NAMALWA (cell line): ENCODE measurements around the gene CHCHD6.

ENCODE experiments used
- DNase-seq: peaks from one replicate; pipeline ENCODE4 v3.0.0-alpha.2; 2015; ENCODE audit warnings: low spot score

CHCHD6 gene

DNA sequence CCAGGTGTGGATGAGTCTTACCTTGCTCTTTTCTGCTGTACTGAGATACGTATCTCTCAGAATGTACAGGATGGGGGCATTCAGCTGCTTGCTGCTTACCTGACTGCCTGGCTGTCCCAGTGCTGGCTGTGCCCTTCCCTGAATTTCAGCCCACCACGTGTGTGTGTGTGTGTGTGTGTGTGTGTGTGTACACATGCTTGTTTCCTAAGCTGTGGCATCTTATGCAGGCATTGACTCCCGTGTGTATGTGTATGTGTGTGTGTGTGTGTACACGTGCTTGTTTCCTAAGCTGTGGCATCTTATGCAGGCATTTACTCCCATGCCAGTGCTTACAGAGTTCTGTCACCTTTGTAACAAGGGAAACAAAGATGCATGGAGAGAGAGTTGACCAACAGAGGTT, 218.4 kb downstream of the CHCHD6 start:
- no peak for DNase-seq

DNA sequence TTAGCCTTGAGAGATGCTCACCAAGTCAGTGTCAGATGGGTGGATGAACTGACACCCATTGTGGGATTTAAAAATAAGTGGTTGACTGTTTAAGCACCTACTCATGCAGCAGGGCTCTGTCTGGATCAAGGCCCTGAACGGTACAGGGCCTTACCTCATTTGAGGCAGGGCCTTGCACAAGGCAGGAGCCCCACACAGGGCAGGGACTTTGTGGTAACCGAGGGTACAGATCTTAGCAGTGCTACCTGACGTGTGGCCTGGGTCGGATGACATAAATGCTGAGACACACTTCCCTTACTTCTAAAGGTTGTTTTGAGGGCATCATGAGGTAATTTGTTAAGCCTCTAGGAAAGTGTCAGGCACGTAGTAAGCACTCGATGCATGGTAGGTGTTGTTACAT, 219.4 kb downstream of the CHCHD6 start:
- no peak for DNase-seq

DNA sequence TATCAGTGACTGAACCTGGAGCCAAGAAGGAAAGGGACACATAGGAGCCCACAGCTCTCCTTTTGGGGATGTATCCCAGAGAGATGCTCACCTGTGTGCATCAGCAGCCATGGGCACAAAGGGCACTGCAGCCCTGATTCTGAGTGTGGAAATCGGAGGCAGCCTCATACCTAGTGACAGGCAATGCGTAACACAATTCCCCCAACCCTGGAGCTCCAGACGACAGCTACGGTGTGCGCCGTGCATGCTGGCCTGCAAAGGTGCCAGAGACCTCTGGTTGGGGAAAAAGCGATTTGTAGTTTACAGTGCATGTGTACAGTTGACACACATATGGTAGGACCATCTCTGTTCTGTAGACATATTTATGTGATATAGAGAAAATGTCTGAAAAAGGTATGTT, 219.9 kb downstream of the CHCHD6 start:
- DNase-seq: no peak

DNA sequence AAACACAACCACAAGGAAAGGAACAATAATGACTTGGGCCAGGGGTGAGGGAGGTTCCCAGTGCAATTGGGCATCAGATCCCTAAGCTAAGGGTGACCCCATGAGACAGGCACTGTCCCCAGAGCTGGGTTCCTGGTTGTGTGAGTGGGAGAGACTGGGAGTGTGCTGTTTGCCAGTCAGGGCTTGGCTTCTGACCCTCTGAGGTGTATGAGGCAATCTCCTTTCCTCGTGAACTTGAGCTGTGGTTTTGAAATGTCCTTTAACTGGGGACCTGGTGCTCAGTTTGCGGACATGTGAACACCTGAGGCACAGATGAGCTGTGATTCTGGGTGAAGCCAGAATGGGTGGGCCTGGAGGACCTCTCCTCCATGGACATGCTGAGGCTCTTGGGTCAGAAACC, 220.4 kb downstream of the CHCHD6 start:
- DNase-seq: no peak

DNA sequence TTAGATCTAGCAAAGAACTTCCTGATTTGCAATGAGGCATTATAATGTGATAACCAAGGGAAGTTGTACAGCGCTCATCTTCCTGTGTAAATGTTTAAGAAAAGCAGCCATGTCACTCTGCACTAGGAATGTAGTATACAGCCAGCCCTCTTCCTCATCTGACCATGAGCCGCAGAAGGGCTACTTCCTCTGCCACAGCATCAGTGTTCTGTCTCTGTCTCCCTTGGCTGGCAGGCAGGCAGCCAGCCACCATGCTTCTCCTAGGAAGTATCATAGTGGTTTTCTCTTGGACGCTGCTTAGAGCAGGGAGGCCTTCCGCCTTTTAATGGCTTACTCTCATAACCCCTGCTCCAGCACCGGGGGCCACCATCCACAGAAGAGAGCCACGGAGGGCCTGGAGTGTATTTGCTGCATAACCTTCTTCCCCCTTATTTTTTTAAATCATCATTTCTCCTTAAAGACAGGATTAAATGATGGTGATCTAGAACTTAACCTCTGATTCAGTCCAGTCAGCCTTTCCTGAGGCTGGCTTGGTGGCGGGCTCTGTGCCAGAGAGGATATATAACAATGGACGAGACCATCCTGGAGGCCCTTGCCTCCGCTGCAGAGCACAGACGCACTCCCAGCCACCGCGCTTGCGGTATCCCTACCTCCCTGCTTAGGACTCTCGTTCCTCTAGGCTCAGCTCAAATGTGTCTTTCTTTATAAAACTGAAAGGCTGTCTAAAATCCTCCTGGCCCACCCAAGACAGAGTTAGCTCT, 221.6 kb downstream of the CHCHD6 start:
- DNase-seq: peak; percentile 3

DNA sequence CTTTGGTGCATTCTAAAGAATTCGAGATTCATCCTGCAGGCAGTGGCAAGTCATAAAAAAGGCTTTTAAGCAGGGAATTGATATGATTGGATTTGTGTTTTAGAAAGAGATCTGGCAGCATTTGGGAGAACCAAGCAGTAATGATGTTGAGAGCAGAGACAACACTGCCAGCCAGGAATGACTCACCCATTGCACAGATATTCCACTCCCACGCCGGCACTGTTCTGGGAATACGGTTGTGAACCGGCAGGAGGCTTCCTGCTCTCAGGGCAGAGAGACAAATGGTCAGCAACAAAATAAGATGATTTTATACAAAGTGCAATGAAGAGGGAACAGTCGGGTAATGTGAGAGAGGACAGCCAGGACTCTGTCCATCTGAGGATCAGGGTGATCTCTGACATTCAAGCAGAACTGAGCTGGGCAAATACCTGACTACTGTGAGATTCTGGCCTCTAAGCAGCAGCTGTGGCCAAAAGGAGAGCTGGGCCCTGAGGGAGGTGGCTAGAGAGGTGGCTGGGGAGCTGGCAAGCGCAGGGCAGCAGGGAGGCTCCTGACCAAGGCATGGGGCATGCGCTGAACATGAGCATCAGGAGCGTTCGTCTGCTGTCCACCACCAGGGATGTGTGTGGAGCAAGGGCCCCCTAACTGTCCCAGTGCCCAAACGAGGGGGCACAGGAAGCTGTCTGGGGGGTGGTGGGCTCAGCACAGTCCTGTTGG, 222.8 kb downstream of the CHCHD6 start:
- no peak for DNase-seq

DNA sequence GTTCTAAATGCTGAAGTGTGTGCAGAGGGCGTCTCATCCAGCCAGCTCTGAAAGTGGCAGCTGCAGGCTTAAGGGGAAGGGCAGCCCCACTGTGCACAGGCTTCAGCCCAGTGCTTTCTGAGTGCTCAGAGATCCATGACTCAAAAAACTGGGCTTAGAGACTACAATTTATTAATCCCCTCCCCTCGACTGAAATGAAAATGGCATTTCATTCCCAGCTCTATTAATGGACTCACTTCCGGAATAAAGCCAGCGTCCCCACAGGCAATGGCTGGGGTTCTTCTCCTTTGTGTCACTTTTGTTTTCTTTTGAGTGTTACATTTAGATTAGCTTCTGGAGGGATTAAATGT, 223.3 kb downstream of the CHCHD6 start:
- DNase-seq: no peak

DNA sequence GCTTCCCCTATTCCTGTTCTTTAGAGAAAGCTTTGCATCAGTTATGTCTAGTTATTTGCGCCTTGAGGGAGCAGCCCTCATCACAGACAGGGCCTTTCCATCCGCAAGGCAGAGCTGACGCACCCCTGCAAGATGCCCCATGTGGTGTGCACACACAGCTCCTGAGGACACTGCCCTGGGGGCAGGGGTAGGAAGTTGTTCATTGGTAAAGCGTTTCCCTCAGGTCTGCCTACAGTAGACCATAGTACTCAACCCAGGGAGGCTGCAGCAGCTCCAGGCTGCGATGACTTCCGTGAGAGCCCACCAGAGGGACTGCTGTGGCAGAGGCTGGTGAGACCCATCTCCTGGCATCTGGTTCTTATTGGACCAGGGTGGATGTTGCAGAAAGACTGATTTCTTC, 223.8 kb downstream of the CHCHD6 start:
- no peak for DNase-seq

DNA sequence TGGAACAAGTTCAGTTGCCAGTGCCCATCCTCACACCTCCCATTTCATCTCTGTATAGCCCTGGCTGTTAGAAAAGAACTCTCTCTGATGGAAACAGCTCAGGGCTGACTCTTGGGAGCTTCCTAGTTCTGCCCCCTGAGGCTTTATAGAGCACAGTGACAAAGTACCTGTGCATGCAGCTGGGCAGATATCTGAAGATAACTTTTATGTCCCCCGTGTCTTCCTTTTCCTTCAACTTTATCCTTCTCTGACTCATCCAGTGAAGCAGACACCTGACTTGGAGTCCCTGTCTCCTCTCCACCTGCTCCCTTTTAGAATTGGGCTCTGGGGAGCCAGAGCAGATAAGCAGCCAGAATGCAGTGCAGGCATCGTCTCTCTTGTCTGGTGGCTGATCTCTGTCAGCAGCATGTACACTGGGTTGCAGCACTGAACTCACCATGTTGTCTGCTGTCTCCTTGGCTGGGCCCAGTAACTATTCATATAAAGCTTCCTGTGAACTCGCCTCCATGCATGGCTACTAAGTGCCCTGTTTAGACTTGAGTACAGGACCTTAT, 225.0 kb downstream of the CHCHD6 start:
- no peak for DNase-seq

DNA sequence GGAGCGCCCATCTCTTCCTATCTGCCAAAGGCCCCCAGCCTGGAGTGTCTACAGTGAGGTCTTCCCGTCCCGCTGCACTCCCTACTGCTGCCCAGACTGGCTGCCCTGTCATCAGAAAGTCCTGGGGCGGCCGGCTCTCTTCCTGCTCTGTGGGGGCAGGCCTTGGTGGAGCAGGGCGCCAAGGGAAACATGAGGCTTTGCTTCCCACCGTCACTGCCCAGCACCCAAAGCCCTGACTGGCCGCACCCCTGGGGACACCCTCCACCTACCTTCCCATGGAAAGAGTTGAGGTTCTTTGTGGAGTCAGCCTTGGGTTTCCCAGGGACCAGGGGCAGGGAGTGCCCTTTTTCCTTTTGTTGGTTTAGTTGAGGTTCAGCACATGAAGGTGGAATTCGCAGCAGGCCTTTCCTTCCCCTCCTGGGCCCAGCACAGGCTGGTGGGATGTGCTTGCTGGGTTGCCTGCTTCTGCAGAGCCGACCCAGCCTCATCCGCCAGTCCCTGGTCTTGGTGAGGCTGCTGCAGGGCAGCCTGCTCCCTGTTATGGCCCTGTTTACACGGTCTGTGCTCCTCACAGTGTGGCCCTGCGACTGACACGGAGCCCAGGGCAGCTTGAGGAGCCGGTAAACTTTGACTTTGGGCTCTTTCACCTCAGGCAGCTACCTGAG, 227.0 kb downstream of the CHCHD6 start:
- no peak for DNase-seq

DNA sequence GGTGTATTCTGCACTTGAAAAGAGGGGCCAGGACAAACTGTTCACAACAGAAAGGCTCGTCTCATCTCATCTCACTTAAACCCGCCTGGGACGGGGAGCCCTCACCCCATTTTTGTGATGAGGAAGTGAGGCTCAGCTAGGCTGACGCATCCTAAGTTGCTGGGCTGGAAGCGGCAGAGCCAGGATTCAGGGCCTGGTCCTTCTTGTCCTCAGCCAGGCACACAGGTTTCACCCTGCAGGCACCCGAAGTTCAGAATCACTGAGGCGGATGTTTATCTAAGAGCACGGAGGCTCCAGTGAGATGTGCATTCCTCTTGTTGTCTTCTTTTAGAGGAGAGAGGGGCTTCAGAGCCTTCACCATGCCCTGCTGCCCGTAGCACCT, 227.8 kb downstream of the CHCHD6 start:
- DNase-seq: no peak

DNA sequence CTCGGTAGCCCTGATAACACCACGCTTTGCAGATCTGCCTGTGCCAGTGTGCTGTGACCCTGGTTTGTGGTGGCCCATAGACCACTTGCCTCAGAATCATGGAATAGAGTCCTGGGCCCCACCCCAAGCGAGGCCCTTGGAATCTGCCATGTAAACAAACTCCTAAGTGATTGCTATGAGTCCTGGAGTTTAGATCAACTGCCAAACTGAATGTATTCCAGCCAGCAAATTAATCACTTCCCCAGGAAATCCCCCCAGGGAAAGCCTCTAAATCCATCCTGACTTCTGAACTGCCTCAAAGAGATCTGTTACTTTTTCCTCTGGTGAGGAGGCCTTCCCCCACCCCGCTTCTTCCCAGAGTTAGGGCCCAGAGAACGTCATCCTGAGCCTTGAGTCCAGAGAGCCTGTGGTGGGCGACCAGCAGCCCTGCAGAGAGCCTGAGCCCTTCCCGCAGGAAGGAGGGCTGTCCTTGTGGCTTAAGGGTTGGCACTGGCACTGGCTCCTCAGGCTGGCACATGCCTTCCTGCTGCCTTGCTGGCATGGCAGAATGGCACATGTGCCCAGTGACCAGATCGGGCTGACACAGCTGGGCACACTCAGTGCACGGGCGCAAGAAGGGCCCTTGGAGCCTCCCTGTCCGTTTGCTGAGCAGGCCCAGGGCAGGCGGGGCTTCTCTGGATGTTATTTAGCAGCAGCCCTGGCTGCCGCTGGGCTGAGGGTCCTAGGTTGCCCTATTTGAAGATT, 228.3 kb downstream of the CHCHD6 start:
- no peak for DNase-seq

DNA sequence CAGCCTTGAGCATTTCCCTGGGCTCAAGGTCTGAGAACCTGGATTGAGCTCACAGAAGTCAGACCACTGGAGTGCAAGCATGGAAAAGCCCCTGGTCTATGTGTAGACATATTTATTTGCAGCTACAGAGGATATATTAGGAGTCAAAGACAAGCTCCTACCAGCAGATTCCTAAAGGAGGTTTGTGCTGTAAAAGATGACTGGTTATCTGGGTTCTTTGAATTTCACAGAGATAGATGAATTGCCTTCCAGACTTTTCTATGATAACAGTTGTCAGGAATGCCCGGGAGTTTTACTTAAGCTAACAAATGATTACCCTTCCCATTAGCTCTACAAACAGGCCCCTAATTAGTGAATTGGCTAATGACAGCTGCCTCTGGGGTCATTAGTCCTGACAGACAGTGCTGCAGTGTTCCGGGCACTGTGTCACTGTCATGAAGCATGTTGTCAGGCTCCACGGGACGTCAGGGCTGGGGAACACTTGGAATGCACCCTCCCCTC, 230.0 kb downstream of the CHCHD6 start:
- DNase-seq: no peak

DNA sequence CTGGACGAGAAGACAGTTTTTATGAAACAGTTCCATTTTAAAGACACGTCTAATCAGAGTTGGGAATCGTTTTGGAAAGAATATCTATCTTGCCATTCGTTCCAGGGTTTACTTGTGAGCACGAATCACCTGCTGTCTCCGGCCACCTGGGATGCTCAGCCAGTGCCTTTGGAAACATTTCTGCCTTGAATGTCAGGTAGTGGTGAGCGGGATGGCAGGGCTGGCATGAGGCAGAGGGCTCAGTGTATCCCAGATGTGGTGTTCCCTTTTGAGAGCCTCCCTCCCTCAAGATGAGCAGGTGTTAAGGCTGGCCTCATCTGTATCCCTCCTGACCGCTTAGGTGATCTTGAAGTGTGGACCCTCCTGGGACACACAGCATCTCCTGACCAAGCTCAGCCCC, 231.0 kb downstream of the CHCHD6 start:
- no peak for DNase-seq

DNA sequence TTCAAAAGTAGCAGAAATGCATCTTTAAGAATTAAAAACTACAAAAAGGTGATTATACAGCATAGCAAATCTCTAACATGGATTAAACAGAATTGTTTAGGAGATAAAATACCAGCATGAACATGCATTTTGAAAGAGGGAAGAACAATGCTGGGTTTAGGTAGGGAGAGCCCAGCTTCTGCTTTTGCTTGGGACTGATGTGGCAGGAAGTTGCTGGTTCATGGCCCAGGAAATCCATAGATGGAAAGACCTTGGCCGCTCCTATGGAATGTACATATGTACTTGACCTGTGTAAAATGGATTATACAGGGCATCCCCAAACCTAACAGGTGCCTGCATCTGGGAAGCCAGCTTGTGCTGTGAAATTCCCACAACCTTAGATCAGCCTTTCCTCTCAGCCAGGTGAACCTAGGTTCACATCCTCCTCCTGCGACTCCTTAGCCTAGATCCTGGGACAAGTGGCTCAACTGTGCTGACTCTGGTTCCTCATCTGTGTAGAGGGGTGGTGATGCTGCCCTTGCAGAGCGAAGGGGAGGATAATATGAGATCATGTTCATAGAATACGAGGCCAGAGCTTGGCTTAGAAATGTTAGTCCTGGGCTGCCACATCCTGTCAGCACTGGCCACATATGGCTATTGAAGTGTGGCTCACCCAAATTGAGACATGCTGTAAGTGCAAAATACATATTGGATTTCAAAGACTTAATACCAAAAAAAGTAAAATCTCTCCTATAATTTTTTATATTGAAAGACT, 231.9 kb downstream of the CHCHD6 start:
- DNase-seq: no peak

DNA sequence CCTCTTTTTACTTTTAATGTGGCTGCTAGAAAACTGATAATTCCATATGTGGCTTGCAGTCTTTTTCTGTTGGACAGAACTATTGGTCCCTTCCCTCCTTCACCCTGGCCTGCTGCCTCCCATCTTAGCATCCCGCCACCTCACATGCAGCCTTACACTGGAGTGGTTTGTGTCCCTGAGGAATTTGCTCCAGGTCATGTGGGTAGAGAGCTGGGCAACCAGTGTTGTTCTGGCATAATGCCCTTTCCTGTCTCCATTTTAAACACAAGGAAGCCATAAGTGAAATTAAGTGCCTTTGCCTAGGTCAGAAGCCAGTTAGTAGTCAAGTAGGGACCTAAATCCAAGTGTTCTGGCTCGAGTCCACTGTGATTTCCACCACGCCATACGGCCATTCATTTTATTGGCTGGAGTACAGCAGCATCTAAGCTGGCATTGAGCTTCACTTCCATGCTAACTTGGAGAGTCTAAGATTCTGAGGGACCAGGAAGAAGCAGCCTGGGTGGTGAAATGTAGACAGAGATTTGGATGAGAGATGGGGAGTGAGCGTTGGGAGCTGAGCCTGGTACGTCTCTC, 232.9 kb downstream of the CHCHD6 start:
- DNase-seq: no peak

DNA sequence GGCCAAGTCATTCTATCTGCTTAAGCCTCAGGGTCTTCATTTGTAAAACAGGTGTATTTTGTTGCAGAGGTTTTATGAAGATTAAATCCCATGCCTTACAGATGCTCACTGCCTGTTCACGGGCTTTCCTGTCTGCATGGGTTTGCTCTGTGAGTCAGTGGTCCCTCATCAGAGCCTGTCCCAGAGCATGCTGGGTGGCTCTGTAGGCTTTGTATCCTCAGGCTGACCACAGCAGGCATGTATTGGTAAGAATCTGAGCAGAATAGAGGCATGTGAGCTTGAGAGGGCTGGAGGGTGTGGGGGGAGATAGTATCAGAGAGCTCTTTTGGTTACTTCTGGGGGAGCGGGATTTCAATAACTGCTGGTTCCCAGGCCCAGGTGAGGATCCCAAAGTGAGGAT, 233.5 kb downstream of the CHCHD6 start:
- no peak for DNase-seq

DNA sequence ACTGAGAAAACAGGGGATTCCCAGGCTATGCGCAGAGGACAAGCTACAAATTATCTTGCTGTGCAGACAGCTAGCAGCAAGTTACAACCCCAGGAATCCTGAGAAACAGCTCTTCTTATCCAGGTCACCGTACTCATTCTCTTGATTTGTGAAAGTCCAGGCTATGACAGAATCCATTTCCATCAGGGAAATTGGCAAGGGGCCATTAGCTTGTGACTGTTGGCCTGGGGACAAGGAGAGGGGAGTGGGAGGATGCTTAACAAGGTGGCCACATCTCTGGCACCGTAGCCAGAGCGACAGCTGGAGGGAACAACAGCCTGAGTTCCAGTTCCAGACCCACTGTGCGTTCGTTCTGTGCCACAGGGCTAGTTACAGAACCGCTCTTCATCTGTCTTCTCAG, 233.9 kb downstream of the CHCHD6 start:
- DNase-seq: no peak

DNA sequence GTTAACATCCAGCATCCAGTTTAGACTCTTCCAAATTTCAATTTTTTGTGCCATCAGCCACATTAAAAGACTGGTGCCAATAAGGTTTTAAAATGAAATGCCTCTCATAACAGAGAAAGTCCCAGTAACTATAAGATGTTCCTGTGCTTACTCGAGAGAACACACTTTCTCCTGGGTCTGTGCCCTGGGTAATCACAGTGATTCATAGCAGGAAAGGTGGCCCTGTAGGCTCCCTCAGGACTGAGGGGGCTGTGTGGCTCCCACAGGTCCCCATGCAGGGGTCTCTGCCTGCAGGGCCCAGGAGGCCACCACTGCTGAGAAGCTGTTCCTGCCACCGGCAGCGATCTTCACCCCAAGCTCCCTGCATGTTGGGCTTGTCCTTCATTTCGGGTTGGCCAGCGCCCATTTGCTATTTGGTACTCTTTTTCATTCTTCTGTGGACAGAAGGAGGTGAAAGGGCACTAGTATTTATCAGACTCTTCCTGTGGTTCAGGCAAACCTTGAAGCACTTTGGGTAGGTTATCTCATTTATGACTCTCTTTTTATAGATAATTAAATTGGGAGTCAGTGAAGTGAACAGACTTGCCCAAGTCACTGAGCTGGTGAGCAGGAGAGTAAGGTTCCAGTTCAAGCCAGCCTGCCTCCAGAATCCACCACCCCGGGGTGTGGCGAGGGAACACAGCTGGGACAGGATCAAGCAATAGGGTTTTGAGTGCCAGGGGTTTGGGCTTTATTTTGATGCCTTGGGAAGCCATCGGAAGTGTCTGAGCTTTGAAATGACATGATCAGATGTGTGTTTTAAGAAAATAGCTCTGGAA, 234.7 kb downstream of the CHCHD6 start:
- DNase-seq: no peak

DNA sequence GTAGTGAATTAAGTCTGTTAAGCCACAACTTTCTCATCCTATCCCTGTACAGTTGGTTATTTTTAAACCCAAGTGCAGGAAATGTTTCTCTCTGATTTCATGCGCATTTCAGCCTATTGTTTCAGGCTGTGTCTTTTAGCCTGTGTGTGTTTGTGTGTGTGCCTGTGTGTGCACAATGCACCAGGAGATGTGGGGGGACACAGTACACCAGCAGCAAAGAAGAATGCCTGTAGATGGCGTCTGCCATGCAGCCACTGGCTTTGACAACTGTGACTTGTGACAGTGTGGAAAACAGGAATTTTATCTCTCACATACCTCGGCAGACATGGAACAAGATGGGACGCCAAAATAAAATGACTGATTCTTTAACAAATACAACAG, 235.3 kb downstream of the CHCHD6 start:
- no peak for DNase-seq
